Heart left ventricle (tissue), 16 donors: Measurements from ENCODE around the gene SHROOM3. TPM values are rescaled to one million over a fixed set of nuclear protein-coding genes. Genes with fewer than 3 reads are reported as not detected.
A peak's percentile ranks its signal among the peaks of the same experiment; 100 is the strongest.

Experiments used
- ATAC-seq, 4 donors: fragments of 200-7000 bp; cut with Tn5 transposase; one replicate each; pipeline ENCODE4 v1.9.1; 2020 to 2022; ENCODE audit warnings: moderate library complexity in 4 of 4, mild to moderate bottlenecking in 3 of 4, moderate number of reproducible peaks in 1 of 4
- DNase-seq, 5 donors: peaks; one replicate each; pipeline ENCODE4 v3.0.0-alpha.2; 2020
- H3K27ac ChIP-seq, 12 donors: fragments of 200-600 bp; sonication (generic) in 4 of 12; one replicate each; pipeline versions ENCODE4 v1.5.0 to v1.8.0; 2016 to 2022; ENCODE audit warnings: mild to moderate bottlenecking in 2 of 12
- H3K27me3 ChIP-seq, 9 donors: fragments of 200-600 bp; sonication (generic) in 2 of 9; one replicate each; pipeline versions ENCODE4 v1.5.1 to v1.8.0; 2016 to 2022; ENCODE audit warnings: mild to moderate bottlenecking in 3 of 9
- H3K36me3 ChIP-seq, 9 donors: fragments of 200-600 bp; sonication (generic) in 2 of 9; one replicate each; pipeline versions ENCODE4 v1.5.0 to v1.8.0; 2018 to 2022; ENCODE audit warnings: mild to moderate bottlenecking in 2 of 9
- H3K4me1 ChIP-seq, 12 donors: fragments of 200-600 bp; sonication (generic) in 4 of 12; one replicate each; pipeline versions ENCODE4 v1.5.0 to v1.8.0; 2016 to 2022; ENCODE audit warnings: mild to moderate bottlenecking in 3 of 12
- H3K4me3 ChIP-seq, 12 donors: fragments of 200-600 bp; sonication (generic) in 4 of 12; one replicate each; pipeline versions ENCODE4 v1.5.0 to v1.8.0; 2017 to 2022; ENCODE audit warnings: mild to moderate bottlenecking in 9 of 12, moderate library complexity in 4 of 12
- H3K9me3 ChIP-seq, 12 donors: fragments of 200-600 bp; sonication (generic) in 4 of 12; one replicate each; pipeline versions ENCODE4 v1.5.0 to v1.8.0; 2016 to 2022; ENCODE audit warnings: mild to moderate bottlenecking in 1 of 12
- CTCF ChIP-seq, 12 donors: fragments of 200-600 bp; sonication (generic) in 4 of 12; IDR thresholded peaks; one replicate each; pipeline versions ENCODE4 v1.5.0 to v1.8.0; 2018 to 2022; ENCODE audit warnings: antibody characterized with exemption in 12 of 12, mild to moderate bottlenecking in 5 of 12
- POLR2A ChIP-seq, 2 donors: fragments of 450-650 bp; IDR thresholded peaks; one replicate each; pipeline ENCODE4 v1.6.1; 2017; ENCODE audit warnings: antibody characterized with exemption in 2 of 2, mild to moderate bottlenecking in 2 of 2, moderate library complexity in 2 of 2
- WGBS, 4 donors: extraction: QIAGEN DNeasy Blood & Tissue Kit in 2 of 4; methylation state at CpG; one replicate each; pipeline versions ENCODE4 v1.1.5 to v1.1.7; 2013 to 2018; 5-methylcytosine and 5-hydroxymethylcytosine counted together
- intact Hi-C, 10 donors: fragments of 100-400 bp; cut with DNase I; formaldehyde crosslinking; loops; one replicate each; pipeline versions ENCODE4 v1.11.1 to v1.14.2; 2022
- polyA plus RNA-seq, 2 donors: library from polyadenylated mRNA; stranded (reverse); fragments of 200-250 nt; gene quantifications; one replicate each; pipeline ENCODE4 v1.2.3, GENCODE V29; 2013
- total RNA-seq, 9 donors: library from RNA; depleted of rRNA in 2 of 9; stranded (reverse); fragments of >200 nt in 2 of 9; fragmentation: NEBNext Ultra II Directional in 3 of 9; extraction: Animal tissue kit (Norgen Biotek cat#: 25700) in 3 of 9; gene quantifications; one replicate each; pipeline versions ENCODE4 v1.1.0 to v1.2.4, GENCODE V29; 2016 to 2023
- donor health status: ischemic (EF 13 %, LVEDD 7.1; RV severe dilation, severe dysfunction).
- donor health status: healthy with polysubstance abuse.
- donor health status: DM: no; HTN: yes; CAD: no.
- donor health status: DM: no; HTN: no; CAD: no.
- donor health status: ischemic (EF 25% LVEDD 6.9; RV normal size, moderate dysfunction).
- donor health status: ischemic (EF 25% LVEDD 5.7; RV mildly dilated, moderate dysfunction).
- donor health status: healthy.
- donor health status: DM: yes; HTN: yes; CAD: no.
- donor health status: ischemic (EF 35%, LVEDD 5.7; RV mildly dilated, moderate dysfunction).
- donor health status: nonischemic (EF 11% LVEDD 7.7; RV severe dilation, severe dysfunction).
- donor health status: DM: yes; HTN: yes; CAD: no.
- donor health status: PGD.
- donor health status: ischemic (EF 29% LVEDD 5.4; RV normal size, mild dysfunction).
- donor health status: nonischemic (EF 23%, LVEDD 6.1; RV moderate dilation, normal function).

SHROOM3 gene
- total and polyA plus RNA-seq, 11 donors: 4.6 to 38.5 (median 20.3) TPM

- H3K4me1 ChIP-seq: peaks cover 0 to 21% (median 5%) of the 10 kb centered on the region in 12 donors
- no peak overlapping the region for H3K27ac ChIP-seq
- no peaks in the 10 kb centered on the region for H3K27me3 ChIP-seq
- intact Hi-C loops: loop anchor here in 3 of 10 donors (10.0 kb wide), 2 partner anchors 128 to 138 kb away; no protein-coding TSS in a partner anchor
- TF ChIP-seq POLR2A (IDR thresholded peaks at IDR 0.05) (no peak), CTCF (IDR thresholded peaks at IDR 0.05) (no peak)
- no peaks in the 10 kb centered on the region for H3K36me3 ChIP-seq
- DNase-seq: no peak
- no peak overlapping the region for H3K4me3 ChIP-seq
- no peaks in the 10 kb centered on the region for H3K9me3 ChIP-seq
- no peak for ATAC-seq
- 73 to 85% (median 76%) methylated on average over 1 of the region's 1 CpG for WGBS, 4 donors
Observed at GRCh38 chr4:76652389-76652788, 217.4 kb downstream of the SHROOM3 start.

DNA sequence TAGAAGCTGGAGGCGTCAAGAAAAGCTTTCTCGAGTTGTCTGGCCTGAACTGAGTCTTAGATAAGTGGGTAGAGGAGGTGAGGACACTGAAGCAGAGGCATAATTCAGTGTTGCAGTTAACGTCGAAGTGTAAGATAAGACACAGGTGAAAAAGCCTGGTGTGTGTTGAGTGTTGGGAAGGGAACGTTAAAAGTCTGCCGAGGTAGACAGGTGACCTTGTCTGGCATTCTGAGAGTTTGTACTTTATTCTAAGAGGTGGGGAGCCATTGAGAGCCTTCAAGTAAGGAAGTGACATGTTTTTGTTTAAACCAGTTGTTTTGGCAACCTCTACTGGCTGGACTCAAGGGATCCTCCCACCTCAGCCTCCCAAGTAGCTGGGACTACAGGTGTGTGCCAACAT lies 219.1 kb downstream of the SHROOM3 start:
- Histone ChIP-seq H3K36me3 (no peaks in the 10 kb centered on the region), H3K4me3 (no peak overlapping the region), H3K27me3 (no peaks in the 10 kb centered on the region), H3K27ac (no peak overlapping the region), H3K9me3 (no peaks in the 10 kb centered on the region), H3K4me1 (peaks cover 0 to 36% (median 11%) of the 10 kb centered on the region in 12 donors)
- ATAC-seq (no peak), DNase-seq (no peak)
- 52 to 69% (median 68%) methylated on average over 6 of the region's 6 CpGs for WGBS, 4 donors
- no peak for TF ChIP-seq POLR2A (IDR thresholded peaks at IDR 0.05)
- no peak for TF ChIP-seq CTCF (IDR thresholded peaks at IDR 0.05)
- intact Hi-C loops: loop anchor here in 3 of 10 donors (10.0 kb wide), 2 partner anchors 129 to 139 kb away; no protein-coding TSS in a partner anchor

DNA sequence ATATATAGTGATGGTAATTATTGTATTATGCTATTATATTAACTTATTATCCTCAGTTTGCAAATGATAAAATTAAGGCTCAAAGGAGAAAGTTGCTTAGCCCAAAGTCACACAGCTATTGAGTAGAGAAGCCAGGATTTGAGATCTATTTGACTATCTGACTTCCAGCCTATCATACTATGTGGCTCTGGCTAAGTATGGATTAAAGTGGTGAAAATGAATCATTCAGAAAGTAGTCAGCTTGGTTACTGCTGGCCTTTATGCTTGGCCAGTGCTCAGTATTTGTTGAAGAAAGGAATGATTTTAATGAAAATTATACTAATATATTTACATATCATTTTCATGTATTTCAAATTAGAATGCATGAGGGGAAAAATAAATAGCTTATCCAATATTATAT lies 219.8 kb downstream of the SHROOM3 start:
- ATAC-seq: no peak
- intact Hi-C loops: loop anchor here in 3 of 10 donors (10.0 kb wide), 2 partner anchors 130 to 140 kb away; no protein-coding TSS in a partner anchor
- no peak for TF ChIP-seq CTCF (IDR thresholded peaks at IDR 0.05)
- no peak for TF ChIP-seq POLR2A (IDR thresholded peaks at IDR 0.05)
- H3K27ac ChIP-seq: no peak overlapping the region
- H3K9me3 ChIP-seq: no peaks in the 10 kb centered on the region
- no peak for DNase-seq
- H3K4me1 ChIP-seq: peaks cover 0 to 39% (median 11%) of the 10 kb centered on the region in 12 donors
- H3K27me3 ChIP-seq: no peaks in the 10 kb centered on the region
- no peak overlapping the region for H3K4me3 ChIP-seq
- no peaks in the 10 kb centered on the region for H3K36me3 ChIP-seq

- H3K27me3 ChIP-seq: no peaks in the 10 kb centered on the region
- no peak overlapping the region for H3K4me3 ChIP-seq
- intact Hi-C loops: loop anchor here in 3 of 10 donors (10.0 kb wide), 2 partner anchors 131 to 141 kb away; no protein-coding TSS in a partner anchor
- peaks cover 0 to 39% (median 11%) of the 10 kb centered on the region in 12 donors for H3K4me1 ChIP-seq
- DNase-seq: no peak
- H3K27ac ChIP-seq: peak overlapping the region in 6 of 12 donors; percentile 26 to 48 (median 36)
- 56 to 67% (median 60%) methylated on average over 6 of the region's 6 CpGs for WGBS, 4 donors
- no peaks in the 10 kb centered on the region for H3K36me3 ChIP-seq
- no peak for TF ChIP-seq POLR2A (IDR thresholded peaks at IDR 0.05)
- TF ChIP-seq CTCF (IDR thresholded peaks at IDR 0.05): no peak
- no peaks in the 10 kb centered on the region for H3K9me3 ChIP-seq
- ATAC-seq: peak in 3 of 4 donors; percentile 25 to 46 (median 35)
Observed at GRCh38 chr4:76655566-76656479, 220.8 kb downstream of the SHROOM3 start.
